GM18868 (cell line): ENCODE data around the gene RRP8.

ENCODE experiments used
- ATAC-seq: cut with Tn5 transposase; IDR thresholded peaks from one replicate; pipeline ENCODE4 v1.9.1; 2021; ENCODE audit warnings: mild to moderate bottlenecking, moderate library complexity; ENCODE audit not compliant: unreplicated experiment

RRP8 gene

DNA sequence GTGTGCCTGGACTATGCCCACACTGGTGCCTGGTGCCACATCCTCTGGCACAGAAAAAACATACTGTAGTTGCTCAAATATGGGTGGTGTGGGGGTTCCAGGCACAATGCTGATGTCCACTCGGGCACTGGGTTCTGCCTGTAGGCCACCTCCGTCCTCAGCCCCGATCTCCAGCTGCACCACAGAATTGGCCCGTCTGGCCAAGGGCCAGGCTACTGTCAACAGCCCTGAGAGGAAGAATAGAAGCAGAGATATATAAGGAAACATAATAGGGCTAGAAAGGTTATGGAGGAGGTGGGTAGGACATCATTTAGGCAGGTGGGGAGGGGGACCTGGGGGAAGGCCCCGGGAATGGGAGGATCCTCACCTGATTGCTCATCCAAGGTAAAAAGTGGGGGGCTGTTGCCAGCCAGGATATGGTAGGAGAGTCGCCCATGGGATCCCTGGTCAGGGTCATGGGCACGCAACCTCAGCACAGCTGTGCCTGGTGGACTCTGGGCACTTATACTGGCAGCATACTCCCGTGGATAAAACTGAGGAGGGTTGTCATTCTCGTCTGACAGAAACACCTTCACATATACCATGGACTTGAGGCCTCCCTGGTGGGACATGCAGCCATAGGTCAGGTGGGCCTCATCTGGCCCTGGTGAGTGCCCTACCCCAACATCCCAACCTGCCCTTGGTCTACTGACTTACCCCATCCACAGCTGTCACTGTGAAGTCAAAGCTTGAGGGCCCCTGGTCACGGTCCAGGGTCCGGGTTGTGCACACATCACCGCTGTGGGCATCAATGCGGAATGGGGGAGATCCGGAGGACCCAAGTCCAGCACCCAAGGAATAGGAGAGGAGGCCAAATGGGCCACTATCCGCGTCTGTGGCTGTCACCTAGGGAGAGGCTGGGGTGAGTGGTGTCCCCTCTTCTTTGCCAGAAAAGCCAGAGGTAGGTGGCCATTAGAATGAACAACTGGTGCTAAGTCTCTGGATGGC lies 30.3 kb upstream of the RRP8 start:
- ATAC-seq, result no peak

DNA sequence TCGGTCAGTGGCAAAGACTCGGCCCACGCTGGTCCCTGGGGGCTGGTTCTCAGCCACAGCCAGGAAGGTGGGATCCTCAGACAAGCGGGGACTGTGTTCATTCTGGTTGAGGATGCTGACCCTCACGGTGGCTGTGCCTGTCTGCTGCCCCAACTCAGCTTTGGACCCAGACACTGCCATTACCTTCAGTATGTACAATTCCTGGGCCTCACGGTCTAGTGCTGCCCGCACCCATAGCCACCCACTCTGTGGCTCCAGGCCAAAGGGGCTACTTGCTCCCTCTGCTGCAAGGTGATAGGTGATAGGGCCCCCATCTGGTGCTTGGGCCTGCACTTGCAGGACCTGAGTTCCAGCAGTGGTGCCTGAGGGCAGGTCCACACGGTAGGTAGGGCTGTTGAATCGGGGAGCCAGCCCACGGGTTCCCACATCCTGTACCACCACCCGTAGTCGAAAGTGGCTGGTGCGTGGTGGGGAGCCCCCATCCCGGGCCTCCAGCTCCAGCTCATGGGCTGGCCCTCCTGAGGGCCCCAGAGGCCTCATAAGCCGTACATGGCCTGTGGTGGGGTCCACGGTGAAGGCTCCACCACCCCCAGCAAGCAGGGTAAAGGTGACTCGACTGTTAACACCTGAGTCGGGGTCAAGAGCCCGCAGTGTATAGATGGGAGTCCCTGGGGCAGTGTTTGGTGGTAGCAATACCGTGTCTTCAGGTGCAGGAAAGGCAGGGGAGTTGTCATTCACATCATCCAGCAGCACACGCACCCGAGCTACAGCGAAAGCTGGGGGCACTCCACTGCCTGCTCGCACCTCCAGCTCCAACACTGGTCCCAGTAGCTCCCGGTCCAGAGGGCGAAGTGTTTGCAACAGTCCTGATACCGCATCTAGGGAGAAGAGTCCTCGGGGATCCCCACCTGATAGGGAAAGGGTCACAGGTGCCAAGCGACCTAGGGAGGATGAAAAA lies 29.0 kb upstream of the RRP8 start:
- no peak for ATAC-seq

DNA sequence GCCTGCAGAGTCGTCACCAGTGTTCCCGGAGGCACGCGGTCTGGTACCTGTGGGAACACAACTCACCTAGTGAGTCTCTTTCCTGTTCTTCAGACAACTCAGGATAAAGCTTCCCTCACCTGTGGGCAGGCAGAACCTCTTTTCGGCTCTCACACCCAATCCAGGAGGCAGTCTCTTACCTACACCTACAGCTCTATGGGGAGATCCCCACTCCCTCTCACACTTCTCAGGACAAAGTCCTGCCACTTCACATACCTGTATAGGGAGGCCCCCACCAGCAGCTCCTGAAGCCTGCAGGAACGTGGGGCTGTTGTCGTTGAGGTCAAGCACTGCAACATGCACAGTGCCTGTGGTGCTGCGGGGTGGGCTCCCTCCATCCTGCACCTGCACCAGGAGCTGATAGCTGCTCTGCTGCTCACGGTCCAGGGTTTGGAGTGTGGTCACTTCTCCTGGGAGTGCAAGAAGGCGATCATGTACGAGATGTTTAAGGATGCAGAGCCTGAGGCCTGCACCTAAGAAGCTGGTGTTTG lies 28.0 kb upstream of the RRP8 start:
- ATAC-seq, result no peak

DNA sequence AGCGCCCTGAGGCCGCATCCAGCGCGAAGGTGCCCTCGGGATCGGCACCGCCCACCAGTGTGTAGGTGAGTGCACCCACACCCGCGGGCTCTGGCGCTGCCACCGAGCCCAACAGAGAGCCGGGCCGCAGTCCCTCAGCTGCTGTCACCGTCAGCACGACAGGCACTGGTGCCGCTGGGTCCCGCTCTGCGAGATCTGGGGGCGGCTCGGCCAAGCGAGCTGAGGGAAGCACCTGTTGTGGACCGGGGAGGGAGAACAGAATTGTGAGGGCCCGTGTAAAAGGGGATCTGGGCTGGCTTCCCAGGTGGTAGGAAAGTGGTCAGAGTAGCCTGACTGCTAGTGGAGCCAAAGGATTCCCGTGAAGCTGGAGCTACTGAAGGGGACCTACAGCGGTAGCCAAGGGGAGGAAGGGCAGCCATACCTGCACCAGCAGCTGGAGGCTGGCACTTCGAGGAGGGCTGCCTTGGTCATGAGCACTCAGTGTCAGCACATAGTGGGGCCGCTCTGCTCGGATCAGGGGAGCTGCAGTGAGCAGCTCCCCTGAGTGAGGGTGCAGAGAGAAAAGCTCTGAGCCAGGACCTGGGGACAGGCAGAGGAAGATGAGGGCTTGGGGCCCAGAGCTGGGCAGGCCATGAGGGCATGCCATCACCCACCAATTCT lies 27.3 kb upstream of the RRP8 start:
- no peak for ATAC-seq

DNA sequence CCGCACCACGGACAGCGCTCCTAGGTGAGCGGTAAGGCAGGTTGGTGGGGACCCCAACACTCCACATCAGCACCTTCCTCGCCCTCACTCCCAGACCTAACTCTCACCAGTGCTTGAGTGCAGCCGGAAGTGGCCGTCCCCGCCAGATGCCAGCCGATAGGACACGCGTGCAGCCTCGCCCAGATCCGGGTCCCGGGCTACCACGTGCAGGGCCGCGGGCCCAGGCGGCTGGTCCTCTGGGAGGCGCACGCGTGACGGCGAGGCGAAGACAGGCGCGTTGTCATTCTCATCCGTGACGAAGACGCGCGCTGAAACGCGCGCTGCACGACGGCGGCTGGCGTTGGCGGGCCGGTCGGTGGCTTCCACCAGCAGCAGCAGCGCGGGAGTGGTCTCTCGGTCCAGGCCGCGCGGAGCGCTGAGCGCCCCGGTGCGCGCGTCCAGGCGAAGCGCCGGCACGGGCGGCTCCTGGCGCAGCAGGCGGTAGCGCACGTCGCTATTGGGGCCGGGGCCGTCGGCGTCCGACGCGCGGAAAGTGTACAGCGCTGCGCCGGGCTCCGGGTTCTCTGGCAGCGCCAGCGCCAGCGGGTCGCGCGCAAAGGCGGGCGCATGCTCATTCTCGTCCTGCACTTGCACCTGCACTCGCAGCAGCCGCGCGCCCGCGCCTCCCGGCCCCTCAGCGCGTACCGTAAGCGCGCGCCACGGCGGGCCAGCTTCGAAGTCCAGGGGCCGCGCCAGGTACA lies 26.6 kb upstream of the RRP8 start:
- ATAC-seq, result no peak

DNA sequence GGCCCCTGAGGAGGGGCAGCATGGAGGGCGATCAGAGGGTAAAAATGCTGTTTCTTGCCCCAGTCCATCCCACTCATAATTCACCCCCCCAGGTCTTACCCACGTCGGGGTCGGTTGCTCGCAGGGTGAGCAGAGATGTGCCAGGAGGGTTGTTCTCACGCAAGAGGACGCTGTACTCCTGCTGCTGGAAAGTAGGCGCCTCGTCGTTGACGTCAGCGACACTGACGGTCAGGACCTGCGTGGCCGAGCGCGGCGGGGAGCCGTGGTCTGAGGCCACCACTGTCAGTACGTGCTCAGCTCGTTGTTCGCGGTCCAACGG lies 26.1 kb upstream of the RRP8 start:
- ATAC-seq, result no peak

DNA sequence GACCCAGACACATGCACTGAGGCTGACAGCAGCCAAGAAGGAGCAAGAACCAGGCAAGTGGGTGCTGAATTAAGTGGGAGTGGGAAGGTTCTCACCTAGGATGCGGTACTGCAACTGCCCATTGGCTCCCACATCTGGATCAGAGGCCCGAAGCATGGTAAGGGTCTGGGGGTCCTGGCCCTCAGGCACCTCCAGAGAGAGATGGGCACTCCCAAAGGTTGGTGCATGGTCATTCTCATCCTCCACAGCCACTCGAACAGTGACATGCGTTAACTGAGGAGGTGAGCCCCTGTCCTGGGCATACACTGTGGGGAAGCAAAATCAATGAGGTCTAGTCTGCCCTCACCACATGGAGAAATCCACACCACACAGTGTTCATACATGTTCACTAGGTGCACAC lies 25.1 kb upstream of the RRP8 start:
- no peak for ATAC-seq

DNA sequence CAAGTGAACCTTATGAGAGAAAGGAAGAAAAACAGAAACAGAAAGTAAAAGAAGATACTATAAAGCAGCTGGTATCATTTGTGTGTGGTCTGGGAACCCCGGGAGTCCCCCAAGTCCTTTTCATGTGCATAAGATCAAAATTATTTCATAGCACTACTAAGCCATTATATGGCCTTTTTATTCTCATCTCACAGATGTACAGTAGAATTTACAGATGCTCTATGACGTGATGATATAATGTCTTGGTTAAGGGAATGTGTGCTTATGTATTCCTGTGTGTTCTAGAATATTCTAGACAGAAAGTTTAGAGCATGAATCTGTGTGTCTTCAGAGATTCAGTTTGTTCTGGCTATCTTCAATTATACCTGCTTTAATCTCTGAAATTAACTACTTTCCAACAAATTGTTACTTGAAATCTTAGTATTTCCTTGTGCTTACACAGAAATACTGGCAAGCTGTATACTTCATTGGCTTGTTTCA lies 24.4 kb upstream of the RRP8 start:
- ATAC-seq, result peak; percentile 89

DNA sequence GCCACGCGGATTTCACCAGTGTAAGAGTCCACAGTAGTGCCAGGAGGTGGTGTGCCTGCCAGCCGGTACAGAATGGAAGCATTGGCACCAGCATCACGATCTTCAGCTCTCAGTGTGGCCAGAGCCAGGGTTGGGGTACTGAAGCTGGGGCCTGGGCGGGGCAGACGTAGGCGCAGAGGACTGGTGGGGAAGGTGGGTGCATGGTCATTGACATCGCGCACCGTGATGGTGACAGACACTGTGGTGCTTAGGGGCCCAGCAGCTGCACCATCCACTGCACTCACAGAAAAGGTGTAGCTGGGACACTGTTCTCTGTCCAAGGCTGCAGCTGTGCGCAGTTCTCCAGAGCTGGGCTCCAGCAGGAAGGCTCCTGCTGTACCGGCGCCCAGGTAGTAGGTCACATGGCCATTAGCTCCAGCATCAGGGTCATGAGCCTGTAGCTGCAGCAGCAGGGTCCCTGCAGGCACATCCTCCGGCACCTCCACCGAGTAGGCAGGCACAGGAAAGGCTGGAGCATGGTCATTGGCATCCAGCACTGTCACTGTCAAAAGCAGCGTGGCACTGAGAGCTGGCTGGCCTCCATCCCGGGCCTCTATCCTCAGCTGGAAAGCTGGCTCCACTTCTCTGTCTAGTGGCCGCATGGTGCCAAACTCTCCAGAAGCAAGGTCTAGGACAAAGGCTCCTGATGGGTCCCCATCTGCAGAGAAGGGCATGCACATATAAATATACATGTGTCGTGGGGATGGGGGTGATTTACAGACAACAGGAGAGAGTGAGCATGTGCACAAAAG lies 23.8 kb upstream of the RRP8 start:
- no peak for ATAC-seq

DNA sequence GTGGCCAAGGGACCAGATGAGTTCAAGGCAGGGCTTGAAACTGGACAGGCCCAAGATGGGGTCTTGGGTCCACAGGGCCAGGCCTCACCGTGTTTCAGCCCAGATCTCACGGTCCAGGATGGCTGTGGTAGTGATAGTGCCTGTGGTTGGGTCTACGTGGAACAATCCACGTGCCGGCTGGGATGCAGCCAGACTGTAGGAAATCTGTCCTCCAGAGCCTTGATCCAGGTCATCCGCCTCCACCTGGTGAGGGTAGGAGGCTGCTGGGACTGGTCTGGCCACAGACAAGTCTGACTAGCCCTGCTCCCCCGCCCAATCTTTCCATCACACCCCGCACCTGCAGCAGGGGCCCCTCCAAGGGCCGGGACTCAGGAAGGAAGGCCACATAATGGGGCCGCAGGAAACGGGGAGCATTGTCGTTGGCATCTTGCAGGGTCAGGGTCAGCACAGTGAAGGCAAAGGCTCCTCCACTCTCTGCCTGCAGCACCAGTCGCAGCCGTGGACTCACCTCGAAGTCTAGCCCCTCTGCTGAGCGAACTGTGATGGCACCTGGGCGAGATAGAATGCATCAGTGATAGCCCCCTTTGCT lies 22.5 kb upstream of the RRP8 start:
- ATAC-seq, result no peak

DNA sequence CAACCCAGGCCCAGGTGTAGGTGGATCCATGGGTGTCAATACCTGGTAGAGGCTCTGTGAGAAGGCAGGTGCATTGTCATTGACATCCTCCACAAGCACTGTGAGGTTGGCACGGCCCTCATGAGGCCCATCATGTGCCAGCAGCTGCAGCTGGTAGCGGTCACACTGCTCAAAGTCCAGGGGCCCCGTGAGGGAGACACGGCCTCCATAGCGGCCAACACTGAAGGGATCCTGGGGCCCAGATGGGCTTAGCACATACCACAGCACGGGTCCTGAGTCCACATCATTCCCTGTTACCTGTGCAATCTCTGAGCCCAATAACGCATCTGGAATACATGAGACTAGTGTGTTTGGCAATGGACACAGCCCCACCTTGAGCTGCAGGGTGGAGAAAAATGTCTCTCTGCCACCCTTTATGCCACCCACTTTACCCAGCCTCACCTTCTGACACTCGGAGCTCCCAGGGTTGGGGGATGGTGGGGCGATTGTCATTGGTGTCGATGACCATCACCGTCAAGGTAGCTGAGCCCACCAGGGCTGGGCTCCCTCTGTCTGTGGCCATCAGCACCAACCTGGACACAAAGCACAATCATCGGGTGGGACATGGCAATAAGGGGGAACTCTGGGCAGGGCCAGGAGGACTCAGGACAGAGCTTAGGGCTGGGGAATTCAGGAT lies 21.9 kb upstream of the RRP8 start:
- no peak for ATAC-seq

DNA sequence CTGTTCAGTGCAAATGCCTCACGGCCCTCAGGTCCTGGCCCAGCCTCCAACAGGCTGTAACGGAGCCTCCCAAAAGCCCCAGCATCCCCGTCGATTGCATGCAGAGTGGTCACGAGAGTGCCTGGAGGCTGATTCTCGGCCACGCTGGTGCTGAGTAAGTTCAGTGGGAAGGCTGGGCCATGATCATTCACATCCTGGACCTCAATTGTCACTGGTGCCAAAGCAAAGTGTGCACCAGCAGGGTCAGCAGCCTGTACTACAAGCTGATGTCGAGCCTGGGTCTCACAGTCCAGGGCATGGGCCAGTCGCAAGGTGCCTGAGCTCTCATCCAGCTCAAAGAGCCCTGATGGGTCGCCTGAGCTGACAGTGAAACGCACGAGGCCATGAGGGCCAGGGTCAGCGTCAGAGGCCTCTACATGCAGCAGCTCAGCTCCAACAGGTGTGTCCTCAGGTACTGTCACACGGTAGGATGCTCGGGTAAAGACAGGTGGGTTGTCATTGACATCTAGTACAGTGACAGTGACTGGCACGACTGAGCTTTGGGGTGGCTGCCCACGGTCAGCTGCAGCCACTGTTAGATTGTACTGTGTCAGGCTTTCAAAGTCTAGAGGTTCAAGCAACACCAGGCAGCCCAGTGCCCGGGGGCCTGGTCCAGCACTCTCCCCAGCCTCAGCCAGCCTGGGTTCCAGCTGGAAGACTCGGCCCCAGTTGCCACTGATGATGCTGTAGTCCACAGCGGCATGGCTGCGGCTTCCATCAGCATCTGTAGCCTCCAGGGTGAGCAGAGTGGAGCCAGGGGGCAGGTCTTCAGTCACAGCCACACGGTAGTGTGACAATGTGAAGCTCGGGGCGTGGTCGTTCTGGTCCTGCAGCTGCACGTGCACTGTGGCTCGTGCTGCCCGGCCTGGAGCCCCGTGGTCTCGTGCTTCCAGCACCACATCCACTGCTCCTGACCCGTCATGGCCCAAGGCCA lies 20.3 kb upstream of the RRP8 start:
- no peak for ATAC-seq

DNA sequence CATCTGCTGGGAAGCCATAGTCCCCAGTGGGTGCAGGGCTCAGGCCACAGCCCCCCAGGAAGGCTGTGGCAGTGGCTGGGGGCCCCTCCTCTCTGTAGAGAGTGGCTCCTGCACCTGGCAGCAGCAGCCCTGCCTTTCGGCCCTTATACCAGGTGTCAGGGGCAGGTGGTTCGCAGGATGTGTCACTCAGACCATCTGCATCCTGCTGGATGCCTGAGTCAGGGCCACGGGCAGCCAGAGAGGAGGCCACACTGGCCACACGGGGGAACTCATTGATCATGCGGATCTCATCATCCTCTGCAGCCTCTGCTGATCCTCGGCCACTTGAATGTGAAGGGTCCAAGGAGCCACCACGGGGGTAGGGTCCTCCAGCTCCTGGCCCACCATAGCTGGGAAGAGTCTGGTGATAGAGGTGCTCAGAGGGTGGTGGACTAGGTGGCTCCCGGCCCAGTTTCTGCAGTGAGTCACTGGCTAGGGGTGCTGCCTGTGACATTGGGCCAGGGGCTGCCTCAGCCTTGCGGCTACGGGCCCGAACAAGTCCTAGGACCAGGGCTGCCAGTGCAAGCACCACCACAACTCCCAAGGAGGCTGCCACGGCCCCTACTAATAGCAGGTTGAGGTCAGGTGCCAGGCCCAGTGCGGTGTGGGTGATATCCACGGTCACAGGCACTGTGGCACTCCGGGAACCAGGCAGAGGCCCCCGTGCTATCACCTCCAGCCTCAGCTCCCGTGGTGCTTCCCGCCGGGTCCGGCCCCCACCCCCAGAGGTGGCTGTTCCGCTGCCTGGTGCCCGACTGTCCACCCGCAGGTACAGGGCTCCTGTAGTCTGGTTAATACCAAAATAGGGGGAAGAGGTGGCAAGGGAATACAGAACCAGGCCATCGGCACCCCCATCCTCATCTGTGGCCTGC lies 19.1 kb upstream of the RRP8 start:
- no peak for ATAC-seq

DNA sequence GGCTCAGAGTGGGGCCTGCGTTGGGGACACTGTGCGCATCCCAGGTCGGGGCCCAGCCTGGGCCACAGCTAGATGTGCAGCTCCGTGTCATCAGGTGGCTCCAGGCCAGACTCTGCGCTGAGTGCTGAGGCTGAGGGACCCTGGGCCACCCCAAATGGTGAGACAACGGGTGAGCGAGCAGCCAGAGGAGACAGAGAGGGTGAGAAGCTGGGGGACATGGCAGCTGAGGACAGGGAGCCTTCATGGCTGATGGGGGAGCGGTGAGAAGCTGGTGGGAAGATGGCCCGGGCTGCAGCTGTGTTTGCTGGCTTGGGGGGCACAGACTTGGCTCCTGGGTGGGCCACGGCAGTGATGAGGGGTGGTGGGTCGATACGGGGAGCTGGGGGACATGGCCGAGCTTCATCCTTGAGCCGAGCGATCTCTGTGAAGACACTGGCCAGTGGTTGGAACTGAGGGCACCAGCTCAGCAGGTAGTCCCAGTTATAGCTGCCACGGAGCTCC lies 18.3 kb upstream of the RRP8 start:
- ATAC-seq, result no peak

DNA sequence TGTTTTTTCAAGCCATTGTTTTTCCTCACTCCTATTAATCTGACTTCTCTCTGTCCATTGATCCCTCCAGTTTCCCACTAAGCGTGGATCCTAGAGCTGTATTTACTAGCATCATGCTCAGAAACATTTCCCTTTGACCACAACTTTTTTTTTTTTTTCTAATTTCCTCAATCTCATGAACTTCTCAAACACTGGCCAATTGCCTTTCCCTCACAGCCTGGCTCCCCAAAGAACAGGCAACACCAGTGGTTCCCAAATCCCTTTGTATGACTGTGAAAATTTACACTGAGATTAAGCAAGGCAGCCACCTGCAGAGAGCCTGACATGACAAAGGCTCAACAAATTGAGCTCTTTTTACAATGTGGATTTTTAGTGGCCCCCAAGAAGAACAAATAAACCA lies 17.2 kb upstream of the RRP8 start:
- no peak for ATAC-seq
